Left ventricle myocardium inferior (tissue), 1 donor: ENCODE results near the gene INKA2. TPM values are rescaled to one million over a fixed set of nuclear protein-coding genes. Genes with fewer than 3 reads are reported as not detected.

Experiments used
- DNase-seq: peaks from one replicate; pipeline ENCODE4 v3.0.0-alpha.2; 2020
- H3K27ac ChIP-seq: fragments of 200-600 bp; replicated peaks from 2 replicates; pipeline ENCODE4 v1.8.0; 2021
- H3K27me3 ChIP-seq: fragments of 200-600 bp; 2 replicates; pipeline ENCODE4 v1.8.0; 2021; ENCODE audit warnings: low read depth
- H3K36me3 ChIP-seq: fragments of 200-600 bp; 2 replicates; pipeline ENCODE4 v1.8.0; 2021
- H3K4me1 ChIP-seq: fragments of 200-600 bp; 2 replicates; pipeline ENCODE4 v1.8.0; 2021
- H3K4me3 ChIP-seq: fragments of 200-600 bp; 2 replicates; pipeline ENCODE4 v1.8.0; 2021; ENCODE audit warnings: mild to moderate bottlenecking, moderate library complexity
- H3K9me3 ChIP-seq: fragments of 200-600 bp; replicated peaks from 2 replicates; pipeline ENCODE4 v1.8.0; 2021
- intact Hi-C: fragments of 100-400 bp; cut with micrococcal nuclease; formaldehyde crosslinking; loops from one replicate; pipeline ENCODE4 v1.11.0; 2022
- total RNA-seq: library from RNA; stranded (reverse); fragmentation: NEBNext Ultra II Directional; extraction: Animal tissue kit (Norgen Biotek cat#: 25700); gene quantifications from one replicate; pipeline ENCODE4 v1.2.1, GENCODE V29; 2021
- TF ChIP-seq, protein P1 (sequence below): fragments of 200-600 bp; IDR thresholded peaks from 2 replicates; pipeline ENCODE4 v1.8.0; 2021; ENCODE audit warnings: antibody characterized with exemption, mild to moderate bottlenecking, borderline replicate concordance
- donor health status: DM: no; HTN: yes; CAD: no; lungs with severe emphysema.

Gene INKA2
- total RNA-seq, 1 donor from 2014 or later = 24.3 TPM

GRCh38 chr1:111738436-111739193, 580 bp downstream of the INKA2 start:
- Histone ChIP-seq H3K4me3 (peak overlapping the region; percentile 83), H3K9me3 (no peaks in the 10 kb centered on the region), H3K27me3 (no peaks in the 10 kb centered on the region), H3K36me3 (no peaks in the 10 kb centered on the region), H3K27ac (peak overlapping the region; percentile 98), H3K4me1 (peaks cover 82% of the 10 kb centered on the region)
- DNase-seq = peak; percentile 82
- TF ChIP-seq, protein P1, sequence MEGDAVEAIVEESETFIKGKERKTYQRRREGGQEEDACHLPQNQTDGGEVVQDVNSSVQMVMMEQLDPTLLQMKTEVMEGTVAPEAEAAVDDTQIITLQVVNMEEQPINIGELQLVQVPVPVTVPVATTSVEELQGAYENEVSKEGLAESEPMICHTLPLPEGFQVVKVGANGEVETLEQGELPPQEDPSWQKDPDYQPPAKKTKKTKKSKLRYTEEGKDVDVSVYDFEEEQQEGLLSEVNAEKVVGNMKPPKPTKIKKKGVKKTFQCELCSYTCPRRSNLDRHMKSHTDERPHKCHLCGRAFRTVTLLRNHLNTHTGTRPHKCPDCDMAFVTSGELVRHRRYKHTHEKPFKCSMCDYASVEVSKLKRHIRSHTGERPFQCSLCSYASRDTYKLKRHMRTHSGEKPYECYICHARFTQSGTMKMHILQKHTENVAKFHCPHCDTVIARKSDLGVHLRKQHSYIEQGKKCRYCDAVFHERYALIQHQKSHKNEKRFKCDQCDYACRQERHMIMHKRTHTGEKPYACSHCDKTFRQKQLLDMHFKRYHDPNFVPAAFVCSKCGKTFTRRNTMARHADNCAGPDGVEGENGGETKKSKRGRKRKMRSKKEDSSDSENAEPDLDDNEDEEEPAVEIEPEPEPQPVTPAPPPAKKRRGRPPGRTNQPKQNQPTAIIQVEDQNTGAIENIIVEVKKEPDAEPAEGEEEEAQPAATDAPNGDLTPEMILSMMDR = no peak
- intact Hi-C loops = no loop called here

DNA sequence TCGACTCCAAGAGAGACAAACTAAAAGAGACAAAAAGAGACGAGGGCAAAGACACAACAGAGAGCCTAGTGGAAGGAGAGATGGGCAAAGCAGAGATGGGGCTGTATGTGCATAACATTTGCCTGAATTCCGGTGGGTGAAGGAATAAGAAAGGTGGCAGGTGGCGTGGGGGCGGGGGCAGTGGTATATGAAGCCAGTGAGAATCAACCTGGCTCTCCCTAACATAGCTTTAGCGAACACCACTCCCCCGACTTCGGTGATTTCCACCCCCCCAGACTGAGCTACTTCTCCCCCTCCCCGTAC, 1.1 kb downstream of the INKA2 start:
- H3K27ac ChIP-seq = peak overlapping the region; percentile 98
- no peaks in the 10 kb centered on the region for H3K27me3 ChIP-seq
- TF ChIP-seq, protein P1 = no peak
- peaks cover 82% of the 10 kb centered on the region for H3K4me1 ChIP-seq
- peak overlapping the region; percentile 83 for H3K4me3 ChIP-seq
- no peaks in the 10 kb centered on the region for H3K9me3 ChIP-seq
- DNase-seq = no peak
- H3K36me3 ChIP-seq = no peaks in the 10 kb centered on the region
- intact Hi-C loops = no loop called here

DNA sequence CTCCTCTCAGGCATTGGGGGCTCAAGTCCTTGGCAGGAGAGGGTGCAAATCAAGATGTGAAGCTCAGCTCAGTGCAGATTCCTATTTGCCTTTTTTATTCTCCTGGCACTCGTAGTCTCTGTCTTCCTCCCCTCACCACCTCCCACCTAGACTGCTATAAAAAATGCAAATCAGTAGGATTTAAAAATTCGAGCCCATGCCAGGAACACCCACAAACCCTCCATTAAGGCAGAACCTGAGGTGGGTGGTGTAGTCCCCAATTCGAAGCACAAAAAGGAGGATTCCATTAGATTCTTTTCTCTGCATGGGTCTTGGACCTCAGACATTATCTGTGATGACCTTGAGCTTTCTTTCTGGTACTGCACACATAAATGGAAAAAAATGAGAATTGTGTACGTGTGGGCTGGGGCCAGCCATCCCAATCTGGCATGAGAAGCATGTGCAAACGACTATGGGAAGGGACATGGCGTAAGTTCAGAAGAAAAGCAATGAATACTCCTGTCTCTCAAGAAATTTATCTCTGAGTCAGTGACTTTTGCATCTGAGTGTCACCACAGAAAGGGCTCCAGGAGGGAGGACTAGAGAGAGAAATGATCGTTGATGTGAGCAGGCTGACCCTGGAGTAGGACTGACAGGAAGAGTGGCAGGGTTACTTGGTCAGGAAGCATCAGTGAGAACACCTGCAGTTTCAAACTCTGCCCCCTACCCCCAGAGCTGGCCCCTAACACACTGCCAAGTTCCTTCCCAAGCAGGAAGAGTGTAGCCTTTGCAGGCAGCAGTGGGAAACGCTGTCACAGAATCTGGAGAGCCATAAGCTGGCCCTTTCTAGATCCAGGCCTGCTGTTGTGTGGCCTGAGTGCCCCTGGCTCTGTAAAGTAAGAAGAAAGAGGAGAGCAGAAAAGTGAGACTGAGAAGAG, 1.7 kb downstream of the INKA2 start:
- H3K36me3 ChIP-seq = no peaks in the 10 kb centered on the region
- H3K4me3 ChIP-seq = peak overlapping the region; percentile 83
- DNase-seq = no peak
- H3K9me3 ChIP-seq = no peaks in the 10 kb centered on the region
- peaks cover 84% of the 10 kb centered on the region for H3K4me1 ChIP-seq
- H3K27me3 ChIP-seq = no peaks in the 10 kb centered on the region
- intact Hi-C loops = no loop called here
- peak overlapping the region; percentile 98 for H3K27ac ChIP-seq
- TF ChIP-seq, protein P1 = no peak

- Histone ChIP-seq H3K9me3 (no peaks in the 10 kb centered on the region), H3K36me3 (peaks cover 4% of the 10 kb centered on the region), H3K4me3 (peak overlapping the region; percentile 83), H3K27me3 (no peaks in the 10 kb centered on the region), H3K27ac (peak overlapping the region; percentile 98), H3K4me1 (peaks cover 92% of the 10 kb centered on the region)
- DNase-seq = peak; percentile 85
- intact Hi-C loops = no loop called here
- TF ChIP-seq, protein P1 = no peak
These were observed 2.5 kb downstream of the INKA2 start for GRCh38 chr1:111736548-111737215.

- Histone ChIP-seq H3K36me3 (peaks cover 9% of the 10 kb centered on the region), H3K9me3 (no peaks in the 10 kb centered on the region), H3K27ac (peak overlapping the region; percentile 98), H3K4me1 (peaks cover 95% of the 10 kb centered on the region), H3K4me3 (peak overlapping the region; percentile 83), H3K27me3 (no peaks in the 10 kb centered on the region)
- DNase-seq = no peak
- TF ChIP-seq, protein P1 = no peak
- intact Hi-C loops = no loop called here
These were observed 3.2 kb downstream of the INKA2 start for GRCh38 chr1:111735858-111736544.
